ENCODE data around the gene DPM3.

DNA sequence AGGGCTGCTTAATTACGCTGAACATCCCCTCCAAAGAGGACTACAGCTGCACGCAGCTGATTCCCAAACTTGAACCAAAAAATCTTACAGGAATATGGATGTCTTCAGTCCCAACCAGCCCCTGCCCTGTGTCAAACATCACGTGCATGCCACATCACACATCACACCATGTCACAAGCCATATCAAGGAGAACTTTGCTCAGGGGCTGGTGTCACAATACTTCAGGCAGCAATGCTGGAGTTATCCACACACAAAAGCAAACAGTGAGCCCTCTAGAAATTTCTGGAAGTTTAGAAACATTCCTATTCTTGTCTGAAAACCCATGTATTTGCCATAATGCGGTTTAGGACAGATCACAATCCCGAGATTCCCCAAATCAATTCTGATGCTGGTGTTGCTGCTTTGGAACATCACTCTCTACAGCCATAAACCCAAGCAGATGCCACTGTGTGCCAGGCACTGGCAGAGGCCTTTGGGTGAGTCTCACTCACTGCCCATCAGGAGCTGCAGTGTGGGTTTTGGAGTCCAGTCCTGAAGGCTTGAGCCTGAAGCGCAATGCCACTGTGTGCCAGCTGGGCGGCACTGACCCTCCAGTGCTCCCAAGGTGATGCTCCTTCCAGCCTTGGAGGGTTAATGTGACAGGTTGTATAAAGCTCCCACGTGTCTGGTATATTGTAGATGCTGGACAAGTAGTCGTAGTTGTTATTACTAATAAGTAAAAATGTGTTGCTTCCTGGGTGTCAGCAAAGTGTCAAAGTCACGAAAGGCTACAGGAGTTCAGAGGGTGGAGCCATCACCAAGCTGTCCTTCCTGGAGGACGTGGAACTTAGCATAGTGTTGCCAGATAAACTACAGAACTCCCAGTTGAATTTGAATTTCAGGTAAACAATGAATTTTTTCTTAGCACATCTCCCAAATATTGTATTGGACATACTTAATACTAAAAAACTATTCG lies 32.7 kb downstream of the DPM3 start:
- peak; percentile 24 for TF ChIP-seq POLR2A (IDR thresholded peaks at IDR 0.05)
- TF ChIP-seq, protein P1, sequence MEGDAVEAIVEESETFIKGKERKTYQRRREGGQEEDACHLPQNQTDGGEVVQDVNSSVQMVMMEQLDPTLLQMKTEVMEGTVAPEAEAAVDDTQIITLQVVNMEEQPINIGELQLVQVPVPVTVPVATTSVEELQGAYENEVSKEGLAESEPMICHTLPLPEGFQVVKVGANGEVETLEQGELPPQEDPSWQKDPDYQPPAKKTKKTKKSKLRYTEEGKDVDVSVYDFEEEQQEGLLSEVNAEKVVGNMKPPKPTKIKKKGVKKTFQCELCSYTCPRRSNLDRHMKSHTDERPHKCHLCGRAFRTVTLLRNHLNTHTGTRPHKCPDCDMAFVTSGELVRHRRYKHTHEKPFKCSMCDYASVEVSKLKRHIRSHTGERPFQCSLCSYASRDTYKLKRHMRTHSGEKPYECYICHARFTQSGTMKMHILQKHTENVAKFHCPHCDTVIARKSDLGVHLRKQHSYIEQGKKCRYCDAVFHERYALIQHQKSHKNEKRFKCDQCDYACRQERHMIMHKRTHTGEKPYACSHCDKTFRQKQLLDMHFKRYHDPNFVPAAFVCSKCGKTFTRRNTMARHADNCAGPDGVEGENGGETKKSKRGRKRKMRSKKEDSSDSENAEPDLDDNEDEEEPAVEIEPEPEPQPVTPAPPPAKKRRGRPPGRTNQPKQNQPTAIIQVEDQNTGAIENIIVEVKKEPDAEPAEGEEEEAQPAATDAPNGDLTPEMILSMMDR (IDR thresholded peaks at IDR 0.05), result no peak

All from right lobe of liver (tissue), 4 donors.